IMR-90 (cell line): Measurements from ENCODE around the gene ACTA2. TPM values are rescaled to one million over a fixed set of nuclear protein-coding genes. Genes with fewer than 3 reads are reported as not detected.

Experiments used
- ATAC-seq: fragments of 200-7000 bp; cut with Tn5 transposase; 2 replicates; pipeline ENCODE4 v1.9.1; 2020; ENCODE audit warnings: low read depth, mild to moderate bottlenecking, moderate library complexity
- BruUV-seq: library from RNA; stranded (reverse); fragments of 400-500 nt; replicated peaks from 2 replicates; lab custom pipeline; 2021; lab: Mats Ljungman, UMichigan
- CTCF ChIA-PET: fragments of 300-600 bp; formaldehyde crosslinking; extraction: SDS; loops from one replicate; lab custom pipeline; 2021; ENCODE audit warnings: antibody characterized with exemption; lab: Yijun Ruan, JAX
- POLR2A ChIA-PET: fragments of 300-600 bp; sonication (Branson Sonifier 250); formaldehyde crosslinking; loops from one replicate; lab custom pipeline; 2022; ENCODE audit warnings: antibody characterized with exemption; ENCODE audit not compliant: unreplicated experiment; lab: Charles Lee
- DNase-seq: peaks from one replicate; pipeline ENCODE4 v3.0.0; 2013
- H2AFZ ChIP-seq: replicated peaks from 2 replicates; pipeline ENCODE3; 2013; ENCODE audit warnings: low read length, mild to moderate bottlenecking; ENCODE audit not compliant: poor library complexity
- H2AK5ac ChIP-seq: 2 replicates; pipeline ENCODE4 v1.6.1; 2013; ENCODE audit warnings: low read depth, low read length, inconsistent platforms
- H2AK9ac ChIP-seq: replicated peaks from 2 replicates; pipeline ENCODE3; 2013; ENCODE audit warnings: mild to moderate bottlenecking, low read depth, low read length, moderate library complexity; ENCODE audit not compliant: poor library complexity
- H2BK120ac ChIP-seq: 2 replicates; pipeline ENCODE4 v1.6.1; 2013; ENCODE audit warnings: low read depth, low read length, inconsistent platforms
- H2BK15ac ChIP-seq: 3 replicates; pipeline ENCODE4 v1.6.1; 2013; ENCODE audit warnings: low read depth, low read length, inconsistent platforms
- H2BK20ac ChIP-seq: 2 replicates; pipeline ENCODE4 v1.6.1; 2013; ENCODE audit warnings: low read depth, mild to moderate bottlenecking, inconsistent platforms, low read length, moderate library complexity
- H2BK5ac ChIP-seq: 2 replicates; pipeline ENCODE4 v1.6.1; 2013; ENCODE audit warnings: mild to moderate bottlenecking, low read depth, low read length, inconsistent platforms; ENCODE audit not compliant: poor library complexity, severe bottlenecking
- H3K14ac ChIP-seq: replicated peaks from 2 replicates; pipeline ENCODE4 v1.6.1; 2013; ENCODE audit warnings: low read depth, low read length, inconsistent platforms
- H3K18ac ChIP-seq: 2 replicates; pipeline ENCODE4 v1.6.1; 2013; ENCODE audit warnings: low read depth, low read length, control low read depth
- H3K23ac ChIP-seq: 2 replicates; pipeline ENCODE4 v1.6.1; 2013; ENCODE audit warnings: low read depth, low read length, inconsistent platforms
- H3K27ac ChIP-seq: 2 replicates; pipeline ENCODE4 v1.5.1; 2013; ENCODE audit warnings: mild to moderate bottlenecking, control low read depth, low read length; ENCODE audit not compliant: insufficient read depth
- H3K27me3 ChIP-seq: 2 replicates; pipeline ENCODE4 v1.6.1; 2013; ENCODE audit warnings: low read length; ENCODE audit not compliant: control insufficient read depth, insufficient read depth
- H3K36me3 ChIP-seq: 2 replicates; pipeline ENCODE4 v1.6.1; 2013; ENCODE audit warnings: low read length, mixed read lengths; ENCODE audit not compliant: control insufficient read depth, insufficient read depth
- H3K4ac ChIP-seq: 2 replicates; pipeline ENCODE4 v1.6.1; 2013; ENCODE audit warnings: low read depth, low read length, inconsistent platforms
- H3K4me1 ChIP-seq: 2 replicates; pipeline ENCODE4 v1.6.1; 2013; ENCODE audit warnings: low read length, mixed read lengths; ENCODE audit not compliant: control insufficient read depth, insufficient read depth
- H3K4me2 ChIP-seq: 2 replicates; pipeline ENCODE4 v1.6.1; 2013; ENCODE audit warnings: low read depth, mild to moderate bottlenecking, control low read depth, low read length, moderate library complexity
- H3K4me3 ChIP-seq: 2 replicates; pipeline ENCODE4 v1.5.1; 2013; ENCODE audit warnings: low read depth, mild to moderate bottlenecking, control low read depth, low read length, moderate library complexity; ENCODE audit not compliant: insufficient read depth
- H3K56ac ChIP-seq: 2 replicates; pipeline ENCODE4 v1.6.1; 2013; ENCODE audit warnings: low read length, inconsistent platforms; ENCODE audit not compliant: insufficient read depth; ENCODE audit errors: extremely low read depth
- H3K79me1 ChIP-seq, 2 experiments: 2 replicates each; pipeline ENCODE4 v1.6.1; 2013; ENCODE audit warnings: low read length in 2 of 2, inconsistent platforms in 1 of 2, low read depth in 1 of 2
- H3K9ac ChIP-seq: 2 replicates; pipeline ENCODE4 v1.6.1; 2013; ENCODE audit warnings: low read depth, low read length, control low read depth
- H3K9me1 ChIP-seq: 2 replicates; pipeline ENCODE4 v1.6.1; 2013; ENCODE audit warnings: low read length, inconsistent platforms; ENCODE audit not compliant: insufficient read depth
- H3K9me3 ChIP-seq: 2 replicates; pipeline ENCODE4 v1.6.1; 2013; ENCODE audit warnings: low read length; ENCODE audit not compliant: control insufficient read depth, insufficient read depth
- H4K20me1 ChIP-seq: 2 replicates; pipeline ENCODE4 v1.6.1; 2013; ENCODE audit warnings: low read length, inconsistent platforms; ENCODE audit not compliant: insufficient read depth
- H4K5ac ChIP-seq: 2 replicates; pipeline ENCODE4 v1.6.1; 2013; ENCODE audit warnings: mild to moderate bottlenecking, low read depth, low read length, control low read depth
- H4K8ac ChIP-seq, 2 experiments: 2 replicates each; pipeline ENCODE4 v1.6.1; 2013; ENCODE audit warnings: low read depth in 2 of 2, low read length in 2 of 2, control low read depth in 1 of 2, inconsistent platforms in 1 of 2
- H4K91ac ChIP-seq: 2 replicates; pipeline ENCODE4 v1.6.1; 2013; ENCODE audit warnings: low read depth, low read length, inconsistent platforms; ENCODE audit not compliant: insufficient read depth
- CHD1 ChIP-seq: IDR thresholded peaks from 2 replicates; pipeline ENCODE4 v1.6.1; 2012; ENCODE audit warnings: low read depth, low read length, improper control_type of control experiment
- CTCF ChIP-seq: conservative IDR thresholded peaks from 2 replicates; pipeline ENCODE4 v1.5.1; 2012; ENCODE audit warnings: mild to moderate bottlenecking, low read depth, low read length, improper control_type of control experiment
- MXI1 ChIP-seq: IDR thresholded peaks from 2 replicates; pipeline ENCODE4 v1.6.1; 2012; ENCODE audit warnings: low read depth, mild to moderate bottlenecking, low read length, moderate library complexity, borderline replicate concordance
- RCOR1 ChIP-seq: IDR thresholded peaks from 2 replicates; pipeline ENCODE4 v1.6.1; 2012; ENCODE audit warnings: mild to moderate bottlenecking, low read length, improper control_type of control experiment; ENCODE audit not compliant: insufficient replicate concordance
- RFX5 ChIP-seq: IDR thresholded peaks from 2 replicates; pipeline ENCODE4 v1.8.0; 2012; ENCODE audit warnings: low read depth, mild to moderate bottlenecking, low read length, moderate library complexity
- WGBS, 2 experiments: methylation state at CpG; one replicate each; pipeline versions ENCODE4 v1.1.5 to v1.1.7; 2013; ENCODE audit warnings: missing lambda C conversion rate in 2 of 2; ENCODE audit not compliant: insufficient read length in 1 of 2; ENCODE audit errors: extremely low coverage in 2 of 2; 5-methylcytosine and 5-hydroxymethylcytosine counted together
- dilution Hi-C: fragments of 300-500 bp; cut with HindIII; formaldehyde crosslinking; loops from one replicate; pipeline ENCODE4 v1.14.3; 2018; ENCODE audit warnings: low sequenced_read_pairs; ENCODE audit not compliant: unreplicated experiment
- in situ Hi-C: fragments of 300-500 bp; cut with MboI; formaldehyde crosslinking; loops from 3 replicates; pipeline ENCODE4 v1.14.3; 2019; ENCODE audit warnings: low sequenced_read_pairs, inconsistent platforms, mixed read lengths
- intact Hi-C: fragments of 100-400 bp; cut with micrococcal nuclease; formaldehyde crosslinking; loops from 2 replicates; pipeline ENCODE4 v1.10.0; 2022
- polyA plus RNA-seq, 3 experiments: library from polyadenylated mRNA; depleted of rRNA; stranded (reverse); fragments of >200 nt; gene quantifications; 2 replicates each; pipeline ENCODE4 v1.2.3, GENCODE V29; 2012; ENCODE audit warnings: low replicate concordance in 1 of 3
- total RNA-seq: library from RNA; depleted of rRNA; stranded (reverse); fragments of >200 nt; gene quantifications from 2 replicates; pipeline ENCODE4 v1.2.3, GENCODE V29; 2012

Gene ACTA2
- total and polyA plus RNA-seq, 2 of the 4 experiments (the other 2 are of a cell fraction) = 978 to 1,235 TPM

DNA sequence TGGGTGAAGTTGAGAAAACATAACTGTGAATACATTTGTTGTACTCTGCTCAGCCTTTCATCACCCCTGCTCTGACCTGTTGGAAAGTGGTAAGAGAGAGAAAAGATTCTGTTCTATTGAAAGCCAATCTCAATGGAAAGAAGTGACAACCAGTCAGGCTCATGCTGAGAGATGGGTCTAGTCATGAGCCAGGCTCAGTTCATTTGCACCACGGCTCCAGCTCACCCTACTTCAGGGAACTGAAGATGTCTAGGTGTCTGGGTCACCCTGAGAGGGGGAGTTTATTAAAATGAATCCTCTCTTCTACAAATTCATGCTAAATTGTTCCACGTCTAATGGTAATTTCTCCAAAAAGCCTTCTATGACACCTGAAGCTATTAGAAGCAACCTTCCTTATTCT is 25.9 kb upstream of the ACTA2 start:
- dilution Hi-C loops (no loop called here), intact Hi-C loops (no loop called here), in situ Hi-C loops (no loop called here)
- Histone ChIP-seq H2AK9ac (no peak overlapping the region), H3K36me3 (no peaks in the 10 kb centered on the region; the same call in 1 of the 2 replicates), H3K79me1 (peaks cover 24 to 49% of the 10 kb centered on the region in 2 experiments), H2BK120ac (no peak overlapping the region), H3K18ac (no peak overlapping the region), H3K4me3 (no peak overlapping the region), H3K4me1 (peaks cover 6% of the 10 kb centered on the region), H3K9me3 (no peaks in the 10 kb centered on the region), H3K14ac (no peak overlapping the region), H3K9ac (no peak overlapping the region), H2BK20ac (no peak overlapping the region), H4K5ac (no peak overlapping the region), H3K56ac (no peak overlapping the region), H3K4ac (no peak overlapping the region), H4K8ac (no peak overlapping the region), H4K91ac (no peak overlapping the region), H2AK5ac (no peak overlapping the region), H3K27me3 (no peaks in the 10 kb centered on the region), H3K27ac (no peak overlapping the region), H2BK15ac (0 out of 3 replicates have a peak overlapping the region, but pooled peaks have one; percentile 5), H4K20me1 (0 out of 2 replicates have a peak, but pooled peaks cover 3% of the 10 kb centered on the region), H2BK5ac (no peak overlapping the region), H3K4me2 (no peak overlapping the region), H3K9me1 (peaks cover 10% of the 10 kb centered on the region), H2AFZ (no peak overlapping the region), H3K23ac (no peak overlapping the region)
- CTCF ChIA-PET = interaction anchor here (0.6 to 1.4 kb wide), 2 partner anchors 9 kb away, joined by 3 to 6 read pairs; no protein-coding TSS in a partner anchor
- ATAC-seq (no peak), DNase-seq (no peak)
- no CpG with 5 or more reads among the region's 2 CpGs for WGBS, 2 experiments
- BruUV-seq = no TSS peak
- TF ChIP-seq CTCF (no peak), CHD1 (no peak), RCOR1 (no peak), RFX5 (no peak), MXI1 (no peak)
- POLR2A ChIA-PET = interaction anchor here (1.1 kb wide), 1 partner anchor 29 kb away, joined by 3 read pairs; no protein-coding TSS in a partner anchor
